GM12864 (cell line): ENCODE results near the gene CDC20.

Experiments used
- DNase-seq: peaks from one replicate; pipeline ENCODE4 v3.0.0-alpha.2; 2011; ENCODE audit warnings: low read depth
- H3K4me3 ChIP-seq: 2 replicates; pipeline ENCODE4 v1.5.1; 2011; ENCODE audit warnings: mild to moderate bottlenecking, low read depth, low read length, control low read depth
- TF ChIP-seq, protein P1 (sequence below): IDR thresholded peaks from 2 replicates; pipeline ENCODE4 v1.5.1; 2011; ENCODE audit warnings: low read depth, mild to moderate bottlenecking, moderate library complexity, low read length, control low read depth, inconsistent platforms; ENCODE audit errors: missing control alignments

Gene CDC20

DNA sequence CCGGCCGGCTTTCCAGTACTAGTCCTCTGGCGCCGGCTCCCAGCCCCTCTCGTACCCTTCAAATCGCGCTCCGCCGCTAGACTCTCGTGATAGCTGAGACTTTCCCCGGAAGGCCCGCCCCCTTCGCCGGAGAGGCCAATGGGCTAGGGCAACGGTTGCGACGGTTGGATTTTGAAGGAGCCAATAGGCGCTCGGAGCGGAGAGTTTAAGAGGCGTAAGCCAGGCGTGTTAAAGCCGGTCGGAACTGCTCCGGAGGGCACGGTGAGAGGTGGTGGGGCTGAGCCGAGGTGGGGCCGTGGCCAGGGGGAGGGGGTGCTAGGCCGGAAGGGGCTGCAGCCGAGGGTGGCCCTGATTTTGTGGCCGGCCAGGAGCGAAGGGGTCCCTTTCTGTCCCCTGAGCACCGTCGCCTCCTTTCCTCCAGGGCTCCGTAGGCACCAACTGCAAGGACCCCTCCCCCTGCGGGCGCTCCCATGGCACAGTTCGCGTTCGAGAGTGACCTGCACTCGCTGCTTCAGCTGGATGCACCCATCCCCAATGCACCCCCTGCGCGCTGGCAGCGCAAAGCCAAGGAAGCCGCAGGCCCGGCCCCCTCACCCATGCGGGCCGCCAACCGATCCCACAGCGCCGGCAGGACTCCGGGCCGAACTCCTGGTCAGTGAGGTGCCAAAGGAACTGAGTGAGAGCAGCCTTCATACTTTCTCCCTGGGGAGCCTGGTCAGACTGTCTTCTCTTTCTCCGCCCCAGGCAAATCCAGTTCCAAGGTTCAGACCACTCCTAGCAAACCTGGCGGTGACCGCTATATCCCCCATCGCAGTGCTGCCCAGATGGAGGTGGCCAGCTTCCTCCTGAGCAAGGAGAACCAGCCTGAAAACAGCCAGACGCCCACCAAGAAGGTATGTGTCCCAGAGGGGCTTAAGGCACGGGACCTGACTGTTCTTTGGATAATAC is at the start of gene CDC20:
Gene CDC20 (plus strand): TSS at position 236 of the 948 bp plus-strand sequence. CDS start 235 bp downstream, at position 471.
- TF ChIP-seq, protein P1, sequence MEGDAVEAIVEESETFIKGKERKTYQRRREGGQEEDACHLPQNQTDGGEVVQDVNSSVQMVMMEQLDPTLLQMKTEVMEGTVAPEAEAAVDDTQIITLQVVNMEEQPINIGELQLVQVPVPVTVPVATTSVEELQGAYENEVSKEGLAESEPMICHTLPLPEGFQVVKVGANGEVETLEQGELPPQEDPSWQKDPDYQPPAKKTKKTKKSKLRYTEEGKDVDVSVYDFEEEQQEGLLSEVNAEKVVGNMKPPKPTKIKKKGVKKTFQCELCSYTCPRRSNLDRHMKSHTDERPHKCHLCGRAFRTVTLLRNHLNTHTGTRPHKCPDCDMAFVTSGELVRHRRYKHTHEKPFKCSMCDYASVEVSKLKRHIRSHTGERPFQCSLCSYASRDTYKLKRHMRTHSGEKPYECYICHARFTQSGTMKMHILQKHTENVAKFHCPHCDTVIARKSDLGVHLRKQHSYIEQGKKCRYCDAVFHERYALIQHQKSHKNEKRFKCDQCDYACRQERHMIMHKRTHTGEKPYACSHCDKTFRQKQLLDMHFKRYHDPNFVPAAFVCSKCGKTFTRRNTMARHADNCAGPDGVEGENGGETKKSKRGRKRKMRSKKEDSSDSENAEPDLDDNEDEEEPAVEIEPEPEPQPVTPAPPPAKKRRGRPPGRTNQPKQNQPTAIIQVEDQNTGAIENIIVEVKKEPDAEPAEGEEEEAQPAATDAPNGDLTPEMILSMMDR: no peak
- DNase-seq: peak; percentile 89
- peak within 1 kb of the TSS; percentile 88 for H3K4me3 ChIP-seq

DNA sequence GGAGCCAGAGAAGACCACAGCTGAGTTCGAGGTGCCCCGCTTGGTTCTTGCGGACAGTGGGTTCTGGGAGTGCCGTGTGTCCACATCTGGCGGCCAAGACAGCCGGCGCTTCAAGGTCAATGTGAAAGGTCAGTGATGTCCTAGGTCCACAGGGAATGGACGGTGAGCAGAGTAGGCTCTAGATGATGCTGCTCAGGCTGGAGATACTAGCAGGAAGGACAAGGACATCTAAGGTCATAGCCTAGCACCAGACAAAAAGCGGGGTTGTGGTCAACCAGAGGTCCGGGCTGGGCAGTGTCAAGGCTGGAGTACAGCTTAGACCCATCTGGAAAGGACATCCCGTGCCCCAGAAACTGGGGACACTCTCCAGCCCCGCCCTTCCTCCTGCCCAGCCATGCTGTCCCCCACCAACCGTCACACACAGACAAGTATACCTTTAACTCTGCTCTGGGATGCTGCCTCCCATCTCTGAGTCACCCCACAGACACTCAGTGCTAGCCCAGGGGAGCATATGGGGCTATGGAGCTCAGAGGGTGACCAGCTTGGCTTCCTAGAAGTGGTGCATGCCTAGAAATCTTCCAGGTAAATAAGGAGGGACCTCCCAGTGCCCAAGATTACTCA is 49.3 kb upstream of the CDC20 start:
- no peak for DNase-seq
- no peak overlapping the region for H3K4me3 ChIP-seq
- TF ChIP-seq, protein P1: no peak

DNA sequence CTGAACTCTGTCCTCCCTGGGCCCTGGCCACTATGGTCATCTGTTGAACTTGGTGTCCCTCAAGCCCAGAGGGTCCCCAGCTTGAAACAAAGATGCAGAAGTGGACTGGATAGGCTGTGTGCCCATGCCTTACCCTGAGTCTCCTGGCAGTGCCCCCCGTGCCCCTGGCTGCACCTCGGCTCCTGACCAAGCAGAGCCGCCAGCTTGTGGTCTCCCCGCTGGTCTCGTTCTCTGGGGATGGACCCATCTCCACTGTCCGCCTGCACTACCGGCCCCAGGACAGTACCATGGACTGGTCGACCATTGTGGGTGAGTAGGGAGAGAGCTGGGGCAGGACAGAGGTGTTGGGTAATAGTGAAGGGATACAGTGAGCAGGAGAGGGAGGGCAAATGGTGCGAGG is 47.3 kb upstream of the CDC20 start:
- no peak overlapping the region for H3K4me3 ChIP-seq
- DNase-seq: no peak
- TF ChIP-seq, protein P1: no peak

DNA sequence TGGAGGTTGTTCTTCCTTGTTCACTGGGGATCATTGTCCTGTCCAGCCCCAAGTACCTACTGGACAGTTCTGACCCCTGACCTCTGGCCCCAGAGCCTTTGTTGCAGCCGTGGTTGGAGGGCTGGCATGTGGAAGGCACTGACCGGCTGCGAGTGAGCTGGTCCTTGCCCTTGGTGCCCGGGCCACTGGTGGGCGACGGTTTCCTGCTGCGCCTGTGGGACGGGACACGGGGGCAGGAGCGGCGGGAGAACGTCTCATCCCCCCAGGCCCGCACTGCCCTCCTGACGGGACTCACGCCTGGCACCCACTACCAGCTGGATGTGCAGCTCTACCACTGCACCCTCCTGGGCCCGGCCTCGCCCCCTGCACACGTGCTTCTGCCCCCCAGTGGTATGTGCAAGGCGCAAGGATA is 46.6 kb upstream of the CDC20 start:
- DNase-seq: no peak
- H3K4me3 ChIP-seq: no peak overlapping the region
- TF ChIP-seq, protein P1: no peak

DNA sequence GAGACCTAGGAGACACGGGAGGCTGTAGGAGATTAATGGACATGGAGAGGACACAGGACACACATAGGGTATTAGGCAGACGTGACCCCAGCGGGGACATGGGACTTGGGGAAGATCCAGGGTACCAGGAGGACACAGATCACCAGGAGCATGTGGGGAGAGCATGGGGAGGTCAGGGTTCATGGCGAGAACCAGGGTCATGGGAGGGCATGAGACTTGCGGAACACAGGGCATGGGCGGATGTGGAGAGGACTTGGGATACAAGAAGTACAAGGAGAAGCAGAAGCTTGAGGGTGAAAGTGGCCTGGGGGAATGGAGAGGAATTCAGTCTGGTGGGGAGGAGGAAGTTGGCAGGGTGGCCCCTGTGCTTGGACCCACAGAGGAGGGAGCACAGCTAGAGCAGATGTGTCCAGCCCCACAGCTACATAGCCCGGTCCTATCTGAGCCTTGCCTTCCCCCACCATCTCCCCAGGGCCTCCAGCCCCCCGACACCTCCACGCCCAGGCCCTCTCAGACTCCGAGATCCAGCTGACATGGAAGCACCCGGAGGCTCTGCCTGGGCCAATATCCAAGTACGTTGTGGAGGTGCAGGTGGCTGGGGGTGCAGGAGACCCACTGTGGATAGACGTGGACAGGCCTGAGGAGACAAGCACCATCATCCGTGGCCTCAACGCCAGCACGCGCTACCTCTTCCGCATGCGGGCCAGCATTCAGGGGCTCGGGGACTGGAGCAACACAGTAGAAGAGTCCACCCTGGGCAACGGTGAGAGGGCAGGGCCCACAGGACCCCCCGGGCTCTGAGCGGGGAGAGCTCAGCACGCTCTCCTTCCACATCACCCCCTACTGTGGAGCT is 45.9 kb upstream of the CDC20 start:
- DNase-seq: no peak
- H3K4me3 ChIP-seq: no peak overlapping the region
- TF ChIP-seq, protein P1: no peak

DNA sequence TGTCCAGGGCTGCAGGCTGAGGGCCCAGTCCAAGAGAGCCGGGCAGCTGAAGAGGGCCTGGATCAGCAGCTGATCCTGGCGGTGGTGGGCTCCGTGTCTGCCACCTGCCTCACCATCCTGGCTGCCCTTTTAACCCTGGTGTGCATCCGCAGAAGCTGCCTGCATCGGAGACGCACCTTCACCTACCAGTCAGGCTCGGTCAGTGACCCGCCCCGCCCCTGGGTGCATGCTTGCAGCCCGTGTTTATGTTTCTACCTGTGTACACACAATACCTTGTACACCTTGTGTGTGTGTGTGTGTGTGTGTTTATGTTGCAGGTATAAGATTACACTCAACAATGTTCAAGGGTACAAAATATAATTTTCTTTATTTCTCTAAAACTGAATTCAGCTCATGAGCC is 45.0 kb upstream of the CDC20 start:
- H3K4me3 ChIP-seq: no peak overlapping the region
- DNase-seq: no peak
- TF ChIP-seq, protein P1: no peak
